ENCODE data around the gene SRSF11. TPM values are rescaled to one million over a fixed set of nuclear protein-coding genes. Genes with fewer than 3 reads are reported as not detected.

Gene SRSF11
- polyA plus RNA-seq, 4 donors = 281 to 334 (median 318) TPM

DNA sequence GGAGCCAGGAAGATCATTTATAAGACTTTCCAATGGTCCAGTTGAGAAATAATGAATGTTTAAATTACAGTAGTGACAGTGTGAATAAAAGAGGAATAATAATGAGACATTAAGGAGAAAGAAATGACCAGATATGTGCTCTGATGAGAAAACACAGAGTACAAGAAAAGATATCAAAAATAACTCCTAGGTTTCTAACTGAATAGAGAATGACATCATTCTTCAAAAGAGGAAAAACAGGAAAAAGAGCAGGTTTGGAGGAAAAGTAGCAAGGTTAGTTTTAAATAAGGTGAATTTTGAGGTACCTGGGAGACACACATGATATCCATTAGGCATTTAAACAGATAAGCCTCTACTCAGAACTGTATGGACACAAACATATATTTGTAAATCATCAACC lies 78.3 kb downstream of the SRSF11 start:
- no peak for DNase-seq (ENCODE audit: low read depth in 4 of 4, low spot score in 3 of 4)

Other genes with a start within 250 kb of the SRSF11 start
- gene LRRC40, start 15.8 kb upstream of the SRSF11 start, polyA plus RNA-seq (ENCODE audit: insufficient read length in 4 of 4) = 10 to 100 TPM; 27.4 to 37.2 (median 34.2) TPM
- 10 to 100 TPM; 26.5 to 41.8 (median 35.1) TPM for gene ANKRD13C, start 133.3 kb downstream of the SRSF11 start, polyA plus RNA-seq (ENCODE audit: insufficient read length in 4 of 4)
- gene CTH, start 189.9 kb downstream of the SRSF11 start, polyA plus RNA-seq (ENCODE audit: insufficient read length in 4 of 4) = 10 to 100 TPM; 12.5 to 16.2 (median 13.9) TPM